Progenitor cell of endocrine pancreas (in vitro differentiated cells): Measurements from ENCODE around the gene JMJD1C. TPM values are rescaled to one million over a fixed set of nuclear protein-coding genes. Genes with fewer than 3 reads are reported as not detected.

Experiments
- DNase-seq: peaks from one replicate; pipeline ENCODE4 v3.0.0; 2021; ENCODE audit warnings: low spot score; ENCODE audit not compliant: unreplicated experiment
- H3K27ac Mint-ChIP-seq: 2 replicates; pipeline ENCODE4 v1.8.0; 2021; ENCODE audit warnings: mild to moderate bottlenecking, moderate library complexity, mixed read lengths
- H3K27me3 Mint-ChIP-seq: 2 replicates; pipeline ENCODE4 v1.8.0; 2021; ENCODE audit warnings: mixed read lengths
- H3K36me3 Mint-ChIP-seq: 2 replicates; pipeline ENCODE4 v1.8.0; 2022; ENCODE audit warnings: mixed read lengths; ENCODE audit not compliant: insufficient read depth
- H3K4me1 Mint-ChIP-seq: 2 replicates; pipeline ENCODE4 v1.8.0; 2021; ENCODE audit warnings: low read depth, mixed read lengths
- H3K4me3 Mint-ChIP-seq: 2 replicates; pipeline ENCODE4 v1.8.0; 2021; ENCODE audit warnings: low read depth, mild to moderate bottlenecking, moderate library complexity, mixed read lengths
- H3K9me3 Mint-ChIP-seq: 2 replicates; pipeline ENCODE4 v1.8.0; 2021; ENCODE audit warnings: low read depth, mixed read lengths
- total RNA-seq: library from RNA; stranded (reverse); gene quantifications from 2 replicates; pipeline ENCODE4 v1.2.1, GENCODE V29; 2021
- TF ChIP-seq, protein P1 (sequence below): fragments of 200-600 bp; sonication (generic); IDR thresholded peaks from one replicate; pipeline ENCODE4 v1.5.0; 2021; ENCODE audit warnings: antibody characterized with exemption, mild to moderate bottlenecking; ENCODE audit not compliant: unreplicated experiment

JMJD1C gene
- total RNA-seq, 1 donor from 2014 or later: 117 TPM

DNA sequence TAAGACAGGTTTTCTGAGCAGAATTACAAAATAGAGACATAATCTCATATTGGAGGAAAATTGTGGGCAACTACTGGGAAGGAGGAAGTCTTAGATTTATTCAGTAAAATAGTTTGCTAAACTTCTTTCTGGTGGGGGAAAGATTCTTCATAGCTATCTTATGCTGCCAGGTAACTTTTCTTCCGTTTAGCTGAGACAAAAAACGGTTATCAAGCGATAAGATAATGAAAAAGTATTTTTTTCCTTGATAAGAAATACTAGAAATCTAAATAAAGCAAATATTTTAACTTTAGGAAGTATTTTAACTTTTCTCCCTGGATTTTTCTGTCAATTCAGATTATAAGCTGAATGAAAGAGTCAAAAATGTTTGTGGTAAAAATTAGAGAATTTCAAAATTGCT lies 52.3 kb downstream of the JMJD1C start:
- peaks cover 31% of the 10 kb centered on the region for H3K4me1 Mint-ChIP-seq
- H3K9me3 Mint-ChIP-seq: no peaks in the 10 kb centered on the region
- no peak overlapping the region for H3K27ac Mint-ChIP-seq
- DNase-seq: no peak
- H3K27me3 Mint-ChIP-seq: no peaks in the 10 kb centered on the region
- H3K36me3 Mint-ChIP-seq: no peaks in the 10 kb centered on the region
- no peak overlapping the region for H3K4me3 Mint-ChIP-seq
- TF ChIP-seq, protein P1, sequence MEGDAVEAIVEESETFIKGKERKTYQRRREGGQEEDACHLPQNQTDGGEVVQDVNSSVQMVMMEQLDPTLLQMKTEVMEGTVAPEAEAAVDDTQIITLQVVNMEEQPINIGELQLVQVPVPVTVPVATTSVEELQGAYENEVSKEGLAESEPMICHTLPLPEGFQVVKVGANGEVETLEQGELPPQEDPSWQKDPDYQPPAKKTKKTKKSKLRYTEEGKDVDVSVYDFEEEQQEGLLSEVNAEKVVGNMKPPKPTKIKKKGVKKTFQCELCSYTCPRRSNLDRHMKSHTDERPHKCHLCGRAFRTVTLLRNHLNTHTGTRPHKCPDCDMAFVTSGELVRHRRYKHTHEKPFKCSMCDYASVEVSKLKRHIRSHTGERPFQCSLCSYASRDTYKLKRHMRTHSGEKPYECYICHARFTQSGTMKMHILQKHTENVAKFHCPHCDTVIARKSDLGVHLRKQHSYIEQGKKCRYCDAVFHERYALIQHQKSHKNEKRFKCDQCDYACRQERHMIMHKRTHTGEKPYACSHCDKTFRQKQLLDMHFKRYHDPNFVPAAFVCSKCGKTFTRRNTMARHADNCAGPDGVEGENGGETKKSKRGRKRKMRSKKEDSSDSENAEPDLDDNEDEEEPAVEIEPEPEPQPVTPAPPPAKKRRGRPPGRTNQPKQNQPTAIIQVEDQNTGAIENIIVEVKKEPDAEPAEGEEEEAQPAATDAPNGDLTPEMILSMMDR: no peak

DNA sequence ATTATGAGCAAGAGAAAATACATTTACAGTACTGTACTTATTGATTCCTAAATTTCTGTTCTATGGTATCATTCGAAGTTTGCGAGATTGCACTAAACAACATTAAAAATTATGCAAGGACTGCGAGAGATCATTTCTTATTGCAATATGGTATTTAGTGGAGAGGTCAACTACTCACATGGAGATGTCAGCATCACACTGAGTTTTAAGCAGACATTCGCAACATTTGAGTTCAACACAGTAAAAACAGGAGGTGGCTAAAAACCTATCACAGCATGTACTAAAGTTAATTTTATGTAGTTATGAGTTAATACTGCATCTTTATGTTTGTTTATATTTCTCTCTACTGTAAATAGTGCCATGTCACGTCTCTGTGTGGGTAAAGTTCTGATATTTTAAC lies 53.5 kb downstream of the JMJD1C start:
- no peaks in the 10 kb centered on the region for H3K27me3 Mint-ChIP-seq
- H3K9me3 Mint-ChIP-seq: no peaks in the 10 kb centered on the region
- no peak overlapping the region for H3K27ac Mint-ChIP-seq
- TF ChIP-seq, protein P1: no peak
- no peaks in the 10 kb centered on the region for H3K36me3 Mint-ChIP-seq
- no peak for DNase-seq
- peaks cover 26% of the 10 kb centered on the region for H3K4me1 Mint-ChIP-seq
- no peak overlapping the region for H3K4me3 Mint-ChIP-seq

DNA sequence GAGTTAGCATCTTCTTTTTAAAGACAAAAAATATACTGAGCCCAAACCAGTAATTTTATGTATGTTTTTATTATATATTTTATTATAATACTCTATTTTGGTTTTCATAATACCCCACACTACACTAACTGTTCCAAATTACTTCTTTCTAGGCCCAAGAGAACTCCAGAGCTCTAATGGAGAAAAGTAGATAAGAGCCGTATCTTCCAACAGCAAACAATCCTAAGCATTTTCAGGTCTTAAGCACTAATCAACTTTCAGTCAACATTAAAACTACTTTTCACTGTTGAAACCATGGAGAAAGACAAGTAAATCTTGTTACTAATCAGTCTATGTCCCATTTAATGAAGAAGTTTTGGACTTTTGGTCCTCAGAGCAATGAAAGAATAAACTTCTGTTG lies 55.1 kb downstream of the JMJD1C start:
- peaks cover 18% of the 10 kb centered on the region for H3K4me1 Mint-ChIP-seq
- H3K9me3 Mint-ChIP-seq: no peaks in the 10 kb centered on the region
- H3K4me3 Mint-ChIP-seq: no peak overlapping the region
- no peaks in the 10 kb centered on the region for H3K27me3 Mint-ChIP-seq
- no peak for DNase-seq
- no peaks in the 10 kb centered on the region for H3K36me3 Mint-ChIP-seq
- peak overlapping the region; percentile 67 for H3K27ac Mint-ChIP-seq
- TF ChIP-seq, protein P1: no peak

DNA sequence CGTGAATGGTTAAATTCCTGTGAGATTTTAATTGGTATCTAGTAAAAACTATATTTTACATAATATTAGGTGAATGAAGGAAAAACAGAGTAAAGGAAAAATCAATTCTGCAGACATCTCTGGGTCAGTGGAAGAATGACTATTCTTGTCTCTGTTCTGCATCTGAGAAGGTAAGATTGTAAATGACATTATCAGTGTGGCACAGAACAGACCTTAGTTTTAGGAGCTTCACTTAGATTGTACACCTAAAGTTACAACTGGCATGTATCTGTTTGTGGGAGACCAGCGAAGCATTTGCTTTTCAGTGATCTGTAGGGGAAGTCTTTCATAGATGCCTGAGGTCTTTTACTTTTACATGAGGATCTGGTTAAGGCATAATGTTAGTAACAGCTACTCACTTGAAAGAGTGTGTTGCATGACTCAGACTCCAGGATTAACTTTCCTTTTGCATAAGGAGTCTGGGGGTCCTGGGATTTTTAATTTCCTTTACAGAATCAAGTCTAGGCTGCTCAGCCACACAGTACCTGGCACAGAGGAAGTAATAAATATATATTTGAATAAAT lies 56.2 kb downstream of the JMJD1C start:
- DNase-seq: no peak
- Mint-ChIP-seq H3K4me3 (no peak overlapping the region), H3K4me1 (peaks cover 16% of the 10 kb centered on the region), H3K36me3 (no peaks in the 10 kb centered on the region), H3K27me3 (no peaks in the 10 kb centered on the region), H3K27ac (no peak overlapping the region), H3K9me3 (no peaks in the 10 kb centered on the region)
- TF ChIP-seq, protein P1: no peak

DNA sequence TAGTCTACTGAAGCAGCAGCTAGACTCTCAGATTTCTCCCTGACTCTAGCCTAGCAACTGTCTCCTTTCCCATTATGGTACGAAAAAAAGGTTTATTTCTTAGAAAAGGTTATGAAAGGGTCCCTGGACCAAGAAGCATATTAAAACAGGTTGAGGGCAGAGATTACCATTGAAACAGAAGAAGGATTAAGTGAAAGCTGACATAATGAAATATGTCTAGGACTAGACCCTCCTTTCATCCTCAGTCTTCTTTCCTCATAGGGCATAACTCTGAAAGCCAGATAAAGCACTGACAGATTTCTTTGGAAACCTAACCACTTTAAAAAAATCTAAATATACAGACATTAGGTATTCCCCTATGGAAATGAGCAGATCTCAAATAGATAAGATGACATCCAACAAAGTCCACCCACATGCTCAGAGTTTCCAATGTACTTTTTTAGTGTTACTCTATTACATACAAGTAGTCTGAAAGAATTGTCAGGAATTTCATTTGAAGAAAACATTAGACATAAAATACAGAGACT lies 58.6 kb downstream of the JMJD1C start:
- Mint-ChIP-seq H3K27me3 (no peaks in the 10 kb centered on the region), H3K9me3 (no peaks in the 10 kb centered on the region), H3K36me3 (no peaks in the 10 kb centered on the region), H3K4me1 (peaks cover 16% of the 10 kb centered on the region), H3K27ac (no peak overlapping the region), H3K4me3 (no peak overlapping the region)
- TF ChIP-seq, protein P1: no peak
- no peak for DNase-seq
